Activated naive CD4-positive, alpha-beta T cell treated with anti-CD3 and anti-CD28 coated beads for 36 hours (primary cell): Measurements from ENCODE around the gene CUX1. TPM values are rescaled to one million over a fixed set of nuclear protein-coding genes. Genes with fewer than 3 reads are reported as not detected.

Experiments used
- CTCF ChIA-PET: fragments of 350-600 bp; sonication (Branson Sonifier 250); formaldehyde crosslinking; loops from one replicate; lab custom pipeline; 2021; ENCODE audit warnings: antibody characterized with exemption; lab: Charles Lee
- DNase-seq: peaks from one replicate; pipeline ENCODE4 v3.0.0-alpha.2; 2020
- H3K27ac Mint-ChIP-seq: one replicate; pipeline ENCODE4 v1.8.0; 2021; ENCODE audit warnings: mild to moderate bottlenecking, mixed read lengths
- H3K27me3 Mint-ChIP-seq: one replicate; pipeline ENCODE4 v1.8.0; 2021; ENCODE audit warnings: low read depth, mixed read lengths
- H3K36me3 Mint-ChIP-seq: one replicate; pipeline ENCODE4 v1.8.0; 2021; ENCODE audit warnings: low read depth, mixed read lengths
- H3K4me1 Mint-ChIP-seq: one replicate; pipeline ENCODE4 v1.8.0; 2021; ENCODE audit warnings: low read depth, mixed read lengths
- H3K4me3 Mint-ChIP-seq: one replicate; pipeline ENCODE4 v1.8.0; 2021; ENCODE audit warnings: mild to moderate bottlenecking, moderate library complexity, mixed read lengths
- H3K9me3 Mint-ChIP-seq: one replicate; pipeline ENCODE4 v1.8.0; 2021; ENCODE audit warnings: mixed read lengths
- intact Hi-C: fragments of 100-400 bp; cut with micrococcal nuclease; formaldehyde crosslinking; loops from one replicate; pipeline ENCODE4 v1.15.1; 2023
- total RNA-seq, 2 experiments: library from RNA; stranded (reverse); gene quantifications; one replicate each; pipeline ENCODE4 v1.2.3, GENCODE V29; 2021

The CUX1 gene
- total RNA-seq, 2 experiments from 2014 or later = 22.2 to 25.5 TPM

GRCh38 chr7:101804088-101804963 is 13.1 kb upstream of the CUX1 start:
- peak; percentile 53 for DNase-seq
- CTCF ChIA-PET = interaction anchor here (0.6 to 1.6 kb wide), 5 partner anchors 14 to 423 kb away, joined by 3 to 4 read pairs (median 3); partner anchors contain the start of gene CUX1
- H3K4me3 Mint-ChIP-seq = peak overlapping the region; percentile 32
- H3K27me3 Mint-ChIP-seq = peaks cover 6% of the 10 kb centered on the region
- peaks cover 17% of the 10 kb centered on the region for H3K4me1 Mint-ChIP-seq
- H3K36me3 Mint-ChIP-seq = no peaks in the 10 kb centered on the region
- no peaks in the 10 kb centered on the region for H3K9me3 Mint-ChIP-seq
- intact Hi-C loops = no loop called here
- H3K27ac Mint-ChIP-seq = no peak overlapping the region

- no peak overlapping the region for H3K4me3 Mint-ChIP-seq
- CTCF ChIA-PET = interaction anchor here (0.6 to 1.6 kb wide), 6 partner anchors 13 to 423 kb away, joined by 3 to 4 read pairs (median 3); partner anchors contain the start of gene CUX1
- intact Hi-C loops = no loop called here
Measured at GRCh38 chr7:101804967-101805366, 12.5 kb upstream of the CUX1 start.

GRCh38 chr7:101812595-101812994 is 4.8 kb upstream of the CUX1 start:
- Mint-ChIP-seq H3K9me3 (no peaks in the 10 kb centered on the region), H3K4me3 (no peak overlapping the region), H3K27ac (no peak overlapping the region), H3K36me3 (no peaks in the 10 kb centered on the region), H3K27me3 (no peaks in the 10 kb centered on the region), H3K4me1 (peaks cover 8% of the 10 kb centered on the region)
- no peak for DNase-seq
- intact Hi-C loops = loop anchor here (10.0 kb wide), 1 partner anchor 552 kb away; no protein-coding TSS in a partner anchor
- CTCF ChIA-PET = interaction anchor here (0.7 to 1.2 kb wide), 2 partner anchors 41 to 124 kb away, joined by 3 to 6 read pairs; no protein-coding TSS in a partner anchor

More at GRCh38 chr7:101804967-101805366, 12.5 kb upstream of the CUX1 start:
- Mint-ChIP-seq H3K4me1 (peaks cover 17% of the 10 kb centered on the region), H3K36me3 (no peaks in the 10 kb centered on the region), H3K27ac (no peak overlapping the region), H3K27me3 (peaks cover 6% of the 10 kb centered on the region), H3K9me3 (no peaks in the 10 kb centered on the region)
- DNase-seq = peak; percentile 34

- intact Hi-C loops = loop anchor here (2.0 to 10.0 kb wide), 5 partner anchors 271 to 551 kb away; no protein-coding TSS in a partner anchor
Measured at GRCh38 chr7:101813402-101814019, 3.9 kb upstream of the CUX1 start.

GRCh38 chr7:101814081-101814990 is 3.1 kb upstream of the CUX1 start:
- intact Hi-C loops = loop anchor here (2.0 to 10.0 kb wide), 5 partner anchors 272 to 550 kb away; no protein-coding TSS in a partner anchor
- Mint-ChIP-seq H3K36me3 (no peaks in the 10 kb centered on the region), H3K27me3 (no peaks in the 10 kb centered on the region), H3K9me3 (no peaks in the 10 kb centered on the region), H3K4me1 (peaks cover 14% of the 10 kb centered on the region), H3K27ac (peak overlapping the region; percentile 73), H3K4me3 (peak overlapping the region; percentile 76)
- CTCF ChIA-PET = interaction anchor here (0.7 to 1.1 kb wide), 3 partner anchors 44 to 126 kb away, joined by 3 read pairs; no protein-coding TSS in a partner anchor
- peak; percentile 65 for DNase-seq

More at GRCh38 chr7:101813402-101814019, 3.9 kb upstream of the CUX1 start:
- Mint-ChIP-seq H3K4me1 (peaks cover 12% of the 10 kb centered on the region), H3K27me3 (no peaks in the 10 kb centered on the region), H3K36me3 (no peaks in the 10 kb centered on the region), H3K4me3 (peak overlapping the region; percentile 58), H3K9me3 (no peaks in the 10 kb centered on the region), H3K27ac (no peak overlapping the region)
- DNase-seq = no peak
- CTCF ChIA-PET = no interaction called here

- intact Hi-C loops = loop anchor here (1.0 to 10.0 kb wide), 9 partner anchors 41 to 550 kb away; no protein-coding TSS in a partner anchor
- CTCF ChIA-PET = interaction anchor here (0.7 to 1.1 kb wide), 4 partner anchors 43 to 126 kb away, joined by 3 to 4 read pairs (median 3); no protein-coding TSS in a partner anchor
- H3K27me3 Mint-ChIP-seq = no peaks in the 10 kb centered on the region
Measured at GRCh38 chr7:101814991-101815825, 2.2 kb upstream of the CUX1 start.

GRCh38 chr7:101815826-101816594 is 1.4 kb upstream of the CUX1 start:
- H3K27me3 Mint-ChIP-seq = no peaks in the 10 kb centered on the region
- peak overlapping the region; percentile 70 for H3K4me3 Mint-ChIP-seq
- peak; percentile 71 for DNase-seq
- CTCF ChIA-PET = interaction anchor here (0.9 kb wide), 1 partner anchor 71 kb away, joined by 4 read pairs; no protein-coding TSS in a partner anchor
- peak overlapping the region; percentile 69 for H3K27ac Mint-ChIP-seq
- no peaks in the 10 kb centered on the region for H3K36me3 Mint-ChIP-seq
- no peaks in the 10 kb centered on the region for H3K9me3 Mint-ChIP-seq
- intact Hi-C loops = loop anchor here (1.0 to 10.0 kb wide), 9 partner anchors 40 to 549 kb away; no protein-coding TSS in a partner anchor
- peaks cover 16% of the 10 kb centered on the region for H3K4me1 Mint-ChIP-seq

More at GRCh38 chr7:101814991-101815825, 2.2 kb upstream of the CUX1 start:
- Mint-ChIP-seq H3K9me3 (no peaks in the 10 kb centered on the region), H3K4me1 (peaks cover 16% of the 10 kb centered on the region), H3K4me3 (peak overlapping the region; percentile 76), H3K36me3 (no peaks in the 10 kb centered on the region), H3K27ac (peak overlapping the region; percentile 73)
- peak; percentile 57 for DNase-seq

- intact Hi-C loops = loop anchor here (10.0 kb wide), 1 partner anchor 548 kb away; no protein-coding TSS in a partner anchor
- Mint-ChIP-seq H3K4me1 (peaks cover 16% of the 10 kb centered on the region), H3K4me3 (peak overlapping the region; percentile 45), H3K27me3 (no peaks in the 10 kb centered on the region), H3K9me3 (no peaks in the 10 kb centered on the region), H3K36me3 (no peaks in the 10 kb centered on the region), H3K27ac (no peak overlapping the region)
- peak; percentile 37 for DNase-seq
- CTCF ChIA-PET = interaction anchor here (0.9 to 1.2 kb wide), 2 partner anchors 40 to 144 kb away, joined by 3 to 5 read pairs; no protein-coding TSS in a partner anchor
Measured at GRCh38 chr7:101816595-101817470, 593 bp upstream of the CUX1 start.

- DNase-seq = no peak
- CTCF ChIA-PET = interaction anchor here (0.9 to 1.6 kb wide), 5 partner anchors 13 to 145 kb away, joined by 3 to 5 read pairs (median 3); no protein-coding TSS in a partner anchor
- Mint-ChIP-seq H3K4me3 (peak overlapping the region; percentile 70), H3K9me3 (no peaks in the 10 kb centered on the region), H3K36me3 (no peaks in the 10 kb centered on the region), H3K27me3 (no peaks in the 10 kb centered on the region), H3K27ac (no peak overlapping the region), H3K4me1 (peaks cover 19% of the 10 kb centered on the region)
- intact Hi-C loops = loop anchor here (10.0 kb wide), 1 partner anchor 546 kb away; no protein-coding TSS in a partner anchor
Measured at GRCh38 chr7:101818287-101819071, 1.1 kb downstream of the CUX1 start.
